Measurements from ENCODE around the gene CCT7.

DNA sequence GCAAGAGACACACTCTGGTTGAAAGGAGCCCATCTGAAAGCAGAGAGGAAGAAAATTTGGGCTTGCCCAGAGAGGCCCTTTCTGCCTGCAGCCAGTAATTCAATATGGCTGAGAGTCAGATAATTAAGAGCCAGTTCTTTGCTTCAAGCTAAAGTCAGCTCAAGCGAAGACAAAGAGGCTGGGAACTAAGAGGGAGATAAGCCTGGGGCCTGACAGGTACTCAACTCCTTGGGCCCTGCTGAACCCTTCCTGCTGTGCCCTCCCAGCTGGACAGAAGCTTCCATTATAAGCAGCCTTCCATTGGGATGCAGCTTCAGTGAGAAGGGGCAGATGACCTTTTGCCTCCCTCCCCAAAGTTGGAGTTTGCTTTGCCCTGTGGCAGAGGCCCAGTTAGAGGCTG lies 38.2 kb downstream of the CCT7 start:
- TF ChIP-seq, protein P1, sequence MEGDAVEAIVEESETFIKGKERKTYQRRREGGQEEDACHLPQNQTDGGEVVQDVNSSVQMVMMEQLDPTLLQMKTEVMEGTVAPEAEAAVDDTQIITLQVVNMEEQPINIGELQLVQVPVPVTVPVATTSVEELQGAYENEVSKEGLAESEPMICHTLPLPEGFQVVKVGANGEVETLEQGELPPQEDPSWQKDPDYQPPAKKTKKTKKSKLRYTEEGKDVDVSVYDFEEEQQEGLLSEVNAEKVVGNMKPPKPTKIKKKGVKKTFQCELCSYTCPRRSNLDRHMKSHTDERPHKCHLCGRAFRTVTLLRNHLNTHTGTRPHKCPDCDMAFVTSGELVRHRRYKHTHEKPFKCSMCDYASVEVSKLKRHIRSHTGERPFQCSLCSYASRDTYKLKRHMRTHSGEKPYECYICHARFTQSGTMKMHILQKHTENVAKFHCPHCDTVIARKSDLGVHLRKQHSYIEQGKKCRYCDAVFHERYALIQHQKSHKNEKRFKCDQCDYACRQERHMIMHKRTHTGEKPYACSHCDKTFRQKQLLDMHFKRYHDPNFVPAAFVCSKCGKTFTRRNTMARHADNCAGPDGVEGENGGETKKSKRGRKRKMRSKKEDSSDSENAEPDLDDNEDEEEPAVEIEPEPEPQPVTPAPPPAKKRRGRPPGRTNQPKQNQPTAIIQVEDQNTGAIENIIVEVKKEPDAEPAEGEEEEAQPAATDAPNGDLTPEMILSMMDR (IDR thresholded peaks at IDR 0.05; ENCODE audit: low read depth, low read length, poor library complexity, severe bottlenecking): no peak
- TF ChIP-seq EZH2phosphoT487 (IDR thresholded peaks at IDR 0.05; ENCODE audit: borderline replicate concordance, low read length): no peak

All from DOHH2 (cell line).